GM19463 (cell line): ENCODE results near the gene STAB1.

Experiments
- ATAC-seq: cut with Tn5 transposase; IDR thresholded peaks from one replicate; pipeline ENCODE4 v1.9.1; 2021; ENCODE audit warnings: mild to moderate bottlenecking, moderate library complexity; ENCODE audit not compliant: unreplicated experiment

Gene STAB1

GRCh38 chr3:52504977-52505376 is 9.8 kb downstream of the STAB1 start:
- no peak for ATAC-seq

GRCh38 chr3:52506266-52506966 is 11.3 kb downstream of the STAB1 start:
- no peak for ATAC-seq

- ATAC-seq = no peak
These were observed 12.2 kb downstream of the STAB1 start for GRCh38 chr3:52507359-52507758.

- no peak for ATAC-seq
These were observed 14.7 kb downstream of the STAB1 start for GRCh38 chr3:52509753-52510328.

GRCh38 chr3:52511509-52511908 is 16.4 kb downstream of the STAB1 start:
- ATAC-seq = no peak

GRCh38 chr3:52512105-52512504 is 17.0 kb downstream of the STAB1 start:
- no peak for ATAC-seq

- no peak for ATAC-seq
These were observed 17.6 kb downstream of the STAB1 start for GRCh38 chr3:52512727-52513126.

GRCh38 chr3:52513281-52513680 is 18.1 kb downstream of the STAB1 start:
- ATAC-seq = no peak

GRCh38 chr3:52514576-52514975 is 19.4 kb downstream of the STAB1 start:
- no peak for ATAC-seq

GRCh38 chr3:52515192-52515591 is 20.1 kb downstream of the STAB1 start:
- ATAC-seq = no peak

GRCh38 chr3:52516509-52517195 is 21.5 kb downstream of the STAB1 start:
- no peak for ATAC-seq

GRCh38 chr3:52517796-52518722 is 22.9 kb downstream of the STAB1 start:
- no peak for ATAC-seq

GRCh38 chr3:52518723-52519444 is 23.7 kb downstream of the STAB1 start:
- ATAC-seq = no peak

- ATAC-seq = no peak
These were observed 24.5 kb downstream of the STAB1 start for GRCh38 chr3:52519445-52520140.

- ATAC-seq = no peak
These were observed 25.1 kb downstream of the STAB1 start for GRCh38 chr3:52520141-52520667.

GRCh38 chr3:52520716-52521487 is 25.8 kb downstream of the STAB1 start:
- no peak for ATAC-seq

- no peak for ATAC-seq
These were observed 26.3 kb downstream of the STAB1 start for GRCh38 chr3:52521488-52521824.

GRCh38 chr3:52521881-52522650 is 26.9 kb downstream of the STAB1 start:
- no peak for ATAC-seq
